ENCODE results near the gene RAPGEF3. TPM values are rescaled to one million over a fixed set of nuclear protein-coding genes. Genes with fewer than 3 reads are reported as not detected.
A peak's percentile ranks its signal among the peaks of the same experiment; 100 is the strongest.

The RAPGEF3 gene
- total and polyA plus RNA-seq, 2 of the 13 experiments (the other 11 are each of a cell fraction or from before 2014, with no cell fraction given): 0.07 TPM

DNA sequence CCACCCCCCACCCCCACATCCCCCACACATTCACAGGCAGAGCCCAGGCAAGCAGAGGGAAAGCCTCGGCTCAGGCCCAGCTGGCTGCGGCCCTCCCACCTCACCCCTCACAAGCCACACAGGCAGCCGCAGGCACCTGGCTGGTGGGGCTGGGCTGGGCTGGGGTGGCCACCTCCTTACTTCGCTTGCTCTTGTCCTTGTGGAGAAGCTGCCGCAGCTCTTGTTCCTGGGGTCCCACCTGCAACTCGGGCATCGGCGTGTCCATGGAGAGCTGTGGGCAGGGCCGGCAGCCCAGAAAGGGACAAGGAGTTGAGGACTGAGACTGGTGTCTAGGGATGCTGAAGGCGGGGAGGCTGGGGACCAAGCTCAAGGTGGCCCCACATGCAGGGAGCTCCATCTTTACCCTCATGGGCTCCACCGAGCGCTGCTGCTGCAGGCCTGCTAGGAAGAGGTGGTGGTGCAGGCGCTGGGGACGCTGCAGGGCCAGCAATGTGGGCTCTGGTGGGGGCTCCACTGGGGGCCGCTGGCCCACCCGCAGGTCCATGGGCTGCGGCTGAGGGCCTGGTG, 39.8 kb upstream of the RAPGEF3 start:
- no peak for FAIRE-seq
- no peak overlapping the region for H3K4me2 ChIP-seq (ENCODE audit: low read depth, low read length)
- in situ Hi-C loops (cut with HindIII; ENCODE audit: extremely low pct_ligation_motif_present, low pct_unique_long_range_greater_than_20kb) (no loop called here), intact Hi-C loops (cut with micrococcal nuclease; ENCODE audit: unreplicated experiment) (no loop called here)
- H3K4me3 ChIP-seq (replicated peaks in 1 of 3; ENCODE audit: insufficient read depth in 1 of 3, low read depth in 2 of 3, low read length in 3 of 3): no peak overlapping the region
- no peaks in the 10 kb centered on the region for H3K27me3 ChIP-seq (ENCODE audit: control insufficient read depth in 1 of 2, insufficient read depth in 2 of 2, low read length in 2 of 2)
- H3K79me2 ChIP-seq (ENCODE audit: insufficient read depth, low read length): no peaks in the 10 kb centered on the region
- ATAC-seq: no peak
- peaks cover 0 to 2% of the 10 kb centered on the region in 2 experiments; a peak in 1 of 5 replicates for H3K36me3 ChIP-seq (replicated peaks in 1 of 2; ENCODE audit: control insufficient read depth in 1 of 2, insufficient read depth in 2 of 2, low read length in 2 of 2)
- 96% methylated on average over 12 of the region's 17 CpGs for WGBS (ENCODE audit: low lambda C conversion rate)
- no peaks in the 10 kb centered on the region for H4K20me1 ChIP-seq (ENCODE audit: insufficient read depth, low read length)
- H3K27ac ChIP-seq (ENCODE audit: extremely low read length, insufficient read depth, low read length): no peak overlapping the region
- no peak for DNase-seq (ENCODE audit: low spot score)
- no peak overlapping the region for H2AFZ ChIP-seq (ENCODE audit: low read length)
- H3K9ac ChIP-seq (ENCODE audit: insufficient read depth, low read depth, low read length): no peak overlapping the region
- no TSS peak for BruUV-seq (replicated peaks)
- no peaks in the 10 kb centered on the region for H3K9me3 ChIP-seq (ENCODE audit: low read length)
- no peaks in the 10 kb centered on the region for H3K4me1 ChIP-seq (ENCODE audit: insufficient read depth, low read length)
- ChIA-PET CTCF (ENCODE audit: low intra/inter-chr PET ratio, low total read pairs) (interaction anchor here (3.7 kb wide), 1 partner anchor 40 kb away, joined by 33 read pairs; no protein-coding TSS in a partner anchor), POLR2A (no interaction called here)
- no peak for TF ChIP-seq ZNF33B (CRISPR knock-in tag; IDR thresholded peaks at IDR 0.05)
- no peak for TF ChIP-seq CAMTA2 (CRISPR knock-in tag; IDR thresholded peaks at IDR 0.05; ENCODE audit: borderline replicate concordance)
- no peak for TF ChIP-seq IKZF4 (CRISPR knock-in tag; IDR thresholded peaks at IDR 0.05; ENCODE audit: borderline replicate concordance, low read depth, not compliant biosample characterization)

DNA sequence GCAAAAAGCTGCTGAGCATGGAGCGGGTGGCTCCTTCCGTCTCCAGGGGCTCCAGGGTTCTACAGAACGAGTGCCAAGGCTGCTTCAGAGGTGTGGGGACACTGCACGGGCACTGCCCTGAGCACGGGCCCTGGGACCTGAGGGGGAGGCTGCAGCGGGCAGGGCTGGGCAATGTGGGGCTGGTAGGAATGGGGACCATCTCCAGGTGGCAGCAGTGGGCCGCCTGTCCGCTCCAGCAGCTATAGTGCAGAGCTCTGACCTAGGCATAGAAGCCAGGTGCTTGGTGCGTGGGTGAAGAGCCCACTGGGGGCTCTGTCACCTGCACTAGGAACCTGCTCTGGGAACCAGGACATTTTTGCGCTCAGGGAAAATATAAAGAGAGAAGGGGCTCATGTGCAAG, 38.8 kb upstream of the RAPGEF3 start:
- BruUV-seq (replicated peaks): no TSS peak
- no peaks in the 10 kb centered on the region for H4K20me1 ChIP-seq (ENCODE audit: insufficient read depth, low read length)
- no peaks in the 10 kb centered on the region for H3K79me2 ChIP-seq (ENCODE audit: insufficient read depth, low read length)
- H3K4me2 ChIP-seq (ENCODE audit: low read depth, low read length): no peak overlapping the region
- no peak overlapping the region for H2AFZ ChIP-seq (ENCODE audit: low read length)
- no peak overlapping the region for H3K4me3 ChIP-seq (replicated peaks in 1 of 3; ENCODE audit: insufficient read depth in 1 of 3, low read depth in 2 of 3, low read length in 3 of 3)
- FAIRE-seq (no peak), ATAC-seq (peak; percentile 77), DNase-seq (ENCODE audit: low spot score) (no peak)
- H3K9ac ChIP-seq (ENCODE audit: insufficient read depth, low read depth, low read length): no peak overlapping the region
- peaks cover 0 to 2% of the 10 kb centered on the region in 2 experiments; a peak in 1 of 5 replicates for H3K36me3 ChIP-seq (replicated peaks in 1 of 2; ENCODE audit: control insufficient read depth in 1 of 2, insufficient read depth in 2 of 2, low read length in 2 of 2)
- no peaks in the 10 kb centered on the region for H3K9me3 ChIP-seq (ENCODE audit: low read length)
- no peaks in the 10 kb centered on the region for H3K4me1 ChIP-seq (ENCODE audit: insufficient read depth, low read length)
- no peaks in the 10 kb centered on the region for H3K27me3 ChIP-seq (ENCODE audit: control insufficient read depth in 1 of 2, insufficient read depth in 2 of 2, low read length in 2 of 2)
- 84% methylated on average over 7 of the region's 10 CpGs for WGBS (ENCODE audit: low lambda C conversion rate)
- intact Hi-C loops (cut with micrococcal nuclease; ENCODE audit: unreplicated experiment) (loop anchor here (1.0 kb wide), 1 partner anchor 40 kb away; no protein-coding TSS in a partner anchor), in situ Hi-C loops (cut with HindIII; ENCODE audit: extremely low pct_ligation_motif_present, low pct_unique_long_range_greater_than_20kb) (no loop called here)
- ChIA-PET CTCF (ENCODE audit: low intra/inter-chr PET ratio, low total read pairs) (interaction anchor here (1.2 to 3.7 kb wide), 2 partner anchors 37 to 41 kb away, joined by 4 to 33 read pairs; no protein-coding TSS in a partner anchor), POLR2A (no interaction called here)
- H3K27ac ChIP-seq (ENCODE audit: extremely low read length, insufficient read depth, low read length): no peak overlapping the region
- TF ChIP-seq ATF7 (IDR thresholded peaks at IDR 0.05) (no peak), ATF7 (CRISPR knock-in tag; IDR thresholded peaks at IDR 0.05) (no peak), ZNF343 (CRISPR knock-in tag; IDR thresholded peaks at IDR 0.05) (no peak), NFYC (CRISPR knock-in tag; IDR thresholded peaks at IDR 0.05) (no peak), ZFP36L2 (CRISPR knock-in tag; IDR thresholded peaks at IDR 0.05) (no peak), PRMT3 (CRISPR knock-in tag; IDR thresholded peaks at IDR 0.05; ENCODE audit: borderline replicate concordance, low read depth) (no peak), RAD21 (CRISPR knock-in tag; IDR thresholded peaks at IDR 0.05) (peak; percentile 80), LCORL (IDR thresholded peaks at IDR 0.05) (no peak), LCORL (CRISPR knock-in tag; IDR thresholded peaks at IDR 0.05) (no peak), HNRNPL (IDR thresholded peaks at IDR 0.05; ENCODE audit: low read depth, low read length) (0 out of 2 replicates have a peak, but pooled peaks have one; percentile 40), HNRNPLL (IDR thresholded peaks at IDR 0.05; ENCODE audit: low read depth, low read length, poor library complexity, severe bottlenecking) (peak; percentile 18), WIZ (CRISPR knock-in tag; IDR thresholded peaks at IDR 0.05) (no peak)
- TF ChIP-seq, protein P1, sequence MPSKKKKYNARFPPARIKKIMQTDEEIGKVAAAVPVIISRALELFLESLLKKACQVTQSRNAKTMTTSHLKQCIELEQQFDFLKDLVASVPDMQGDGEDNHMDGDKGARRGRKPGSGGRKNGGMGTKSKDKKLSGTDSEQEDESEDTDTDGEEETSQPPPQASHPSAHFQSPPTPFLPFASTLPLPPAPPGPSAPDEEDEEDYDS (CRISPR knock-in tag; IDR thresholded peaks at IDR 0.05): no peak
- TF ChIP-seq, protein P2, sequence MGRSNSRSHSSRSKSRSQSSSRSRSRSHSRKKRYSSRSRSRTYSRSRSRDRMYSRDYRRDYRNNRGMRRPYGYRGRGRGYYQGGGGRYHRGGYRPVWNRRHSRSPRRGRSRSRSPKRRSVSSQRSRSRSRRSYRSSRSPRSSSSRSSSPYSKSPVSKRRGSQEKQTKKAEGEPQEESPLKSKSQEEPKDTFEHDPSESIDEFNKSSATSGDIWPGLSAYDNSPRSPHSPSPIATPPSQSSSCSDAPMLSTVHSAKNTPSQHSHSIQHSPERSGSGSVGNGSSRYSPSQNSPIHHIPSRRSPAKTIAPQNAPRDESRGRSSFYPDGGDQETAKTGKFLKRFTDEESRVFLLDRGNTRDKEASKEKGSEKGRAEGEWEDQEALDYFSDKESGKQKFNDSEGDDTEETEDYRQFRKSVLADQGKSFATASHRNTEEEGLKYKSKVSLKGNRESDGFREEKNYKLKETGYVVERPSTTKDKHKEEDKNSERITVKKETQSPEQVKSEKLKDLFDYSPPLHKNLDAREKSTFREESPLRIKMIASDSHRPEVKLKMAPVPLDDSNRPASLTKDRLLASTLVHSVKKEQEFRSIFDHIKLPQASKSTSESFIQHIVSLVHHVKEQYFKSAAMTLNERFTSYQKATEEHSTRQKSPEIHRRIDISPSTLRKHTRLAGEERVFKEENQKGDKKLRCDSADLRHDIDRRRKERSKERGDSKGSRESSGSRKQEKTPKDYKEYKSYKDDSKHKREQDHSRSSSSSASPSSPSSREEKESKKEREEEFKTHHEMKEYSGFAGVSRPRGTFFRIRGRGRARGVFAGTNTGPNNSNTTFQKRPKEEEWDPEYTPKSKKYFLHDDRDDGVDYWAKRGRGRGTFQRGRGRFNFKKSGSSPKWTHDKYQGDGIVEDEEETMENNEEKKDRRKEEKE (IDR thresholded peaks at IDR 0.05): no peak
